Right lobe of liver (tissue), 6 donors: ENCODE data around the gene MAN2B1. TPM values are rescaled to one million over a fixed set of nuclear protein-coding genes. Genes with fewer than 3 reads are reported as not detected.
"Not testable (repeated sequence)": the region's sequence is repeated elsewhere in the genome, so short reads cannot be mapped to it uniquely, and the experiment has no call there.

ENCODE experiments used
- ATAC-seq, 4 donors: fragments of 200-7000 bp; cut with Tn5 transposase; one replicate each; pipeline ENCODE4 v1.9.1; 2020; ENCODE audit warnings: mild to moderate bottlenecking in 4 of 4, moderate library complexity in 4 of 4
- DNase-seq, 3 donors: peaks; one replicate each; pipeline ENCODE4 v3.0.0-alpha.2; 2020
- H3K27ac ChIP-seq, 3 donors: fragments of 200-600 bp; one replicate each; pipeline ENCODE4 v1.8.0; 2022
- H3K27me3 ChIP-seq, 2 donors: fragments of 200-600 bp; one replicate each; pipeline ENCODE4 v1.8.0; 2022
- H3K36me3 ChIP-seq, 4 donors: fragments of 200-600 bp; sonication (generic) in 1 of 4; one replicate each; pipeline versions ENCODE4 v1.5.1 to v1.8.0; 2017 to 2022; ENCODE audit warnings: control low read depth in 1 of 4
- H3K4me1 ChIP-seq, 4 donors: fragments of 200-600 bp; sonication (generic) in 1 of 4; one replicate each; pipeline versions ENCODE4 v1.5.1 to v1.8.0; 2017 to 2022; ENCODE audit warnings: control low read depth in 1 of 4
- H3K4me3 ChIP-seq, 3 donors: fragments of 200-600 bp; one replicate each; pipeline ENCODE4 v1.8.0; 2022
- H3K9me3 ChIP-seq, 4 donors: fragments of 200-600 bp; sonication (generic) in 1 of 4; one replicate each; pipeline versions ENCODE4 v1.5.1 to v1.8.0; 2017 to 2022; ENCODE audit warnings: control low read depth in 1 of 4
- POLR2A ChIP-seq: fragments of 450-650 bp; IDR thresholded peaks from one replicate; pipeline ENCODE4 v1.6.1; 2017; ENCODE audit warnings: antibody characterized with exemption, mild to moderate bottlenecking
- WGBS: methylation state at CpG from one replicate; pipeline ENCODE4 v1.1.6; 2018; ENCODE audit warnings: low coverage, low lambda C conversion rate; ENCODE audit not compliant: insufficient coverage; ENCODE audit errors: missing lambda C conversion rate; 5-methylcytosine and 5-hydroxymethylcytosine counted together
- intact Hi-C, 2 donors: fragments of 100-400 bp; cut with DNase I; formaldehyde crosslinking; loops; one replicate each; pipeline versions ENCODE4 v1.11.2 to v1.14.1; 2022
- total RNA-seq, 6 experiments: library from RNA; depleted of rRNA in 2 of 6; stranded (reverse); fragments of >200 nt in 2 of 6; fragmentation: NEBNext Ultra II Directional in 3 of 6; extraction: Animal tissue kit (Norgen Biotek cat#: 25700) in 3 of 6; gene quantifications; one replicate each; pipeline versions ENCODE4 v1.1.0 to v1.2.4, GENCODE V29; 2016 to 2023
- TF ChIP-seq, protein P1 (sequence below), 4 donors: fragments of 200-600 bp in 3 of 4; fragments of 450-650 bp in 1 of 4; IDR thresholded peaks; one replicate each; pipeline versions ENCODE4 v1.5.1 to v1.8.0; 2016 to 2022; ENCODE audit warnings: antibody characterized with exemption in 4 of 4, mild to moderate bottlenecking in 2 of 4
- donor health status: DM: no; HTN: yes; CAD: no.
- donor health status: DM: no; HTN: no; CAD: no.
- donor health status: DM: no; HTN: no; CAD: no.
- donor health status: DM: no; HTN: yes; CAD: no.
- donor health status: DM: no; HTN: yes; CAD: no.

MAN2B1 gene
- total RNA-seq, 6 experiments from 2014 or later: 32.7 to 76.5 (median 53.6) TPM

- intact Hi-C loops: no loop called here
Observed at GRCh38 chr19:12687496-12688196, 21.1 kb upstream of the MAN2B1 start, which contains the start of gene GNG14. Gene GNG14 (plus strand): TSS chr19:12687998. CDS start chr19:12688049, 51 bp downstream.

GRCh38 chr19:12685831-12686230 lies 19.3 kb upstream of the MAN2B1 start:
- Histone ChIP-seq H3K4me1 (no peaks in the 10 kb centered on the region), H3K9me3 (no peaks in the 10 kb centered on the region), H3K27ac (no peak overlapping the region), H3K4me3 (no peak overlapping the region), H3K27me3 (no peaks in the 10 kb centered on the region), H3K36me3 (no peaks in the 10 kb centered on the region)
- 84% methylated on average over 3 of the region's 3 CpGs for WGBS
- intact Hi-C loops: no loop called here
- TF ChIP-seq, protein P1, sequence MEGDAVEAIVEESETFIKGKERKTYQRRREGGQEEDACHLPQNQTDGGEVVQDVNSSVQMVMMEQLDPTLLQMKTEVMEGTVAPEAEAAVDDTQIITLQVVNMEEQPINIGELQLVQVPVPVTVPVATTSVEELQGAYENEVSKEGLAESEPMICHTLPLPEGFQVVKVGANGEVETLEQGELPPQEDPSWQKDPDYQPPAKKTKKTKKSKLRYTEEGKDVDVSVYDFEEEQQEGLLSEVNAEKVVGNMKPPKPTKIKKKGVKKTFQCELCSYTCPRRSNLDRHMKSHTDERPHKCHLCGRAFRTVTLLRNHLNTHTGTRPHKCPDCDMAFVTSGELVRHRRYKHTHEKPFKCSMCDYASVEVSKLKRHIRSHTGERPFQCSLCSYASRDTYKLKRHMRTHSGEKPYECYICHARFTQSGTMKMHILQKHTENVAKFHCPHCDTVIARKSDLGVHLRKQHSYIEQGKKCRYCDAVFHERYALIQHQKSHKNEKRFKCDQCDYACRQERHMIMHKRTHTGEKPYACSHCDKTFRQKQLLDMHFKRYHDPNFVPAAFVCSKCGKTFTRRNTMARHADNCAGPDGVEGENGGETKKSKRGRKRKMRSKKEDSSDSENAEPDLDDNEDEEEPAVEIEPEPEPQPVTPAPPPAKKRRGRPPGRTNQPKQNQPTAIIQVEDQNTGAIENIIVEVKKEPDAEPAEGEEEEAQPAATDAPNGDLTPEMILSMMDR (IDR thresholded peaks at IDR 0.05): no peak
- TF ChIP-seq POLR2A: no peak
- no peak for ATAC-seq
- DNase-seq: no peak

More at GRCh38 chr19:12687496-12688196, 21.1 kb upstream of the MAN2B1 start, which contains the start of gene GNG14:
- no peaks in the 10 kb centered on the region for H3K4me1 ChIP-seq
- DNase-seq (no peak), ATAC-seq (peak in 1 of 4 donors; percentile 15)
- no peak within 1 kb of the TSS for H3K27ac ChIP-seq
- WGBS: 100% methylated on average over 2 of the region's 9 CpGs
- TF ChIP-seq POLR2A: no peak
- TF ChIP-seq, protein P1 (IDR thresholded peaks at IDR 0.05): no peak
- no peaks in the 10 kb centered on the region for H3K27me3 ChIP-seq
- no peaks in the 10 kb centered on the region for H3K36me3 ChIP-seq
- no peak within 1 kb of the TSS for H3K4me3 ChIP-seq
- H3K9me3 ChIP-seq: no peaks in the 10 kb centered on the region

DNA sequence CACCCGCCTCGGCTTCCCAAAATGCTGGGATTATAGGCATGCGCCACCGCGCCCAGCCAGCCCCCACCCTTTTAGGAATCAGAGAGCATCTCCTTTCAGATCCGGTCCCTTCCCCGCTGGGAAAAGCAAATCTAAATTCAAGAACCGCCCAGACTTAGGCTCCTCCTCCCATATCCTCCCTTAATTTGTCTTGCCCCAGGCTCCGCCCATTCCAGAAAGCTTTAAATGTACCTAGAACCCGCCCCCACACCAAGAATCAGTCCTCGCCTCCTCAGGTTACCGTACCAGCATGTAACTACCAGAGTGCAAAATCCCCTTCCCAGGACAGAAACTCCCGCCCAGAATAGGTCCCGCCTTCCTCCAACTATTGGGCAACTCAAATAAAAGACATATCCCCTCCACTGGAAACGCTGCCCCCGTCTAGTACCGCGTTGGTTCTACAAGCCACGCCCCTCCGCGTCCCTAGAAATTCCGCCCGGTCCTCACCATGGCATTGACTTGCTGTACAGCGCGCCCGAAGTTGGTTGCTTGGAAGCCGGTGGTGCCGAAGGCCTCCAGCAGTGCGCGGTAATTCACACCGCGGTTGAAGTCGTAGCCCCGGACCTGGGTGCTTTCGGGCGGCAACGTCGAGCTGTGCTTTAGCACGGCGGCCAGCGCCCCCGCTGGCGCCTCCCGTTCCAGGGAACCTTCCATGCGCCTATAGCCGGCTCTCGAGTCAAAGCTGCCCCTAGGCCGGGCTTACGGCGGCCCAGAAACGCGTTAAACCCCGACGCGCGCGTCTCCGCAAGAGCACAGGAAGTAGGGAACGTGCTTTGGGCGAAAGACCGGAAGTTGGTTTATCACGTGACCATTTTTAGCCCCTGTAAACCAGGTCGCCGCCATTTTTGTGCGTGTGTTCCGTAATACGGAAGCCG lies 14.8 kb upstream of the MAN2B1 start, which contains the start of gene DHPS:
Gene DHPS, minus strand, starts transcription at position 807 of the 914 bp plus-strand sequence. Its CDS starts 114 bp downstream, at position 693.
- peak within 1 kb of the TSS; percentile 85 to 97 (median 94) for H3K4me3 ChIP-seq
- H3K36me3 ChIP-seq: peaks cover 0 to 29% (median 14%) of the 10 kb centered on the region in 4 donors
- TF ChIP-seq POLR2A: peak; percentile 66
- TF ChIP-seq, protein P1 (IDR thresholded peaks at IDR 0.05): no peak
- peak; percentile 78 to 87 (median 84) for ATAC-seq
- H3K4me1 ChIP-seq: peaks cover 0 to 19% (median 0%) of the 10 kb centered on the region in 4 donors
- peak; percentile 88 to 95 (median 93) for DNase-seq
- no peaks in the 10 kb centered on the region for H3K27me3 ChIP-seq
- H3K27ac ChIP-seq: peak within 1 kb of the TSS; percentile 77 to 93 (median 85)
- WGBS: 0% methylated on average over 39 of the region's 68 CpGs
- intact Hi-C loops: no loop called here
- H3K9me3 ChIP-seq: no peaks in the 10 kb centered on the region

DNA sequence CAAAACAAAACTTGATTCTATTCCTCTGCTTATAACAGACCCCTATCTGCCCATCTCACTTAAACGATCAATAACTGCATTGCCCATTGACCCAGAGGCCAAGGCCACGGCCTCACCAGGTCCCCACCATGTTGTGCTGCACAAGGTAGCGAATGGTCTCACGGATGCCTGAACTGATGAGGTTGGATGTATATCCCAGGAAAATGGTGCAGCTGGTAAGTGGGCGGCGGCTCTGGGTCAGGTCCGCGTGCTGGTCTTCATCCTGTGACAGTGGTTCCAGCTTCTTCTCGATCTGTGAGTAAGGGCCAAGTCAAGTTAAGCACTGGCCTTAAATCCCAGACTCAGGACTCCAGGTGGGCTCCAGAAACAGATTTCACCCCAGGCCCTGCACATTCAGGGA lies 13.5 kb upstream of the MAN2B1 start:
- WGBS: 78% methylated on average over 5 of the region's 9 CpGs
- Histone ChIP-seq H3K27me3 (no peaks in the 10 kb centered on the region), H3K4me1 (peaks cover 0 to 19% (median 0%) of the 10 kb centered on the region in 4 donors), H3K4me3 (no peak overlapping the region), H3K36me3 (peaks cover 0 to 42% (median 20%) of the 10 kb centered on the region in 4 donors), H3K9me3 (no peaks in the 10 kb centered on the region), H3K27ac (no peak overlapping the region)
- no peak for ATAC-seq
- intact Hi-C loops: no loop called here
- TF ChIP-seq POLR2A: no peak
- TF ChIP-seq, protein P1 (IDR thresholded peaks at IDR 0.05): no peak
- no peak for DNase-seq

DNA sequence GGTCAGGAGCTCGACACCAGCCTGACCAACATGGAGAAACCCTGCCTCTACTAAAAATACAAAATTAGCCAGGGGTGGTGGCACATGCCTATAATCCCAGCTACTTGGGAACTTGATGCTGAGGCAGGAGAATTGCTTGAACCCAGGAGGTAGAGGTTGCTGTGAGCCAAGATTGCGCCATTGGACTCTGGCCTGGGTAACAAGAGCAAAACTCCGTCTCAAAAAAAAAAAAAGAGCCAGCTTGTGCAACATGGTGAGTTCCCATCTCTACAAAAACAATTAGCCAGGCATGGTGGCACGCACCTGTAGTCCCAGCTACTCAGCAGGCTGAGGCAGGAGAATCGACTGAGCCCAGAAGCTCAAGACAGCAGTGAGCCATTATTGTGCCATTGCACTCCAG lies 11.5 kb upstream of the MAN2B1 start:
- DNase-seq: peak in 2 of 3 donors; percentile 70 to 79
- Histone ChIP-seq H3K36me3 (peaks cover 0 to 61% (median 26%) of the 10 kb centered on the region in 4 donors), H3K27ac (peak overlapping the region in 1 of 3 donors; percentile 7), H3K4me1 (peaks cover 0 to 19% (median 0%) of the 10 kb centered on the region in 4 donors)
- intact Hi-C loops, H3K9me3 ChIP-seq, H3K4me3 ChIP-seq, H3K27me3 ChIP-seq: not testable (repeated sequence)
- peak in 3 of 4 donors; percentile 13 to 34 (median 17) for ATAC-seq
- 10% methylated on average over 4 of the region's 5 CpGs for WGBS
